Measurements from ENCODE around the gene ITGB5. TPM values are rescaled to one million over a fixed set of nuclear protein-coding genes. Genes with fewer than 3 reads are reported as not detected.

Gene ITGB5
- total RNA-seq, 6 experiments from 2014 or later = 61.3 to 125 (median 98.4) TPM

GRCh38 chr3:124774841-124775402, 112.2 kb downstream of the ITGB5 start:
- H3K36me3 ChIP-seq = peaks cover 0 to 6% (median 4%) of the 10 kb centered on the region in 4 donors
- H3K27ac ChIP-seq = no peak overlapping the region
- intact Hi-C loops (cut with DNase I) = no loop called here
- no peaks in the 10 kb centered on the region for H3K9me3 ChIP-seq
- peaks cover 0 to 12% (median 0%) of the 10 kb centered on the region in 4 donors for H3K4me1 ChIP-seq
- WGBS (ENCODE audit: insufficient coverage, low coverage, low lambda C conversion rate, missing lambda C conversion rate) = 58% methylated on average over 3 of the region's 7 CpGs
- no peaks in the 10 kb centered on the region for H3K27me3 ChIP-seq
- DNase-seq = no peak
- ATAC-seq = no peak
- TF ChIP-seq POLR2A (IDR thresholded peaks at IDR 0.05) = no peak
- TF ChIP-seq CTCF (IDR thresholded peaks at IDR 0.05) = no peak
- H3K4me3 ChIP-seq = no peak overlapping the region

DNA sequence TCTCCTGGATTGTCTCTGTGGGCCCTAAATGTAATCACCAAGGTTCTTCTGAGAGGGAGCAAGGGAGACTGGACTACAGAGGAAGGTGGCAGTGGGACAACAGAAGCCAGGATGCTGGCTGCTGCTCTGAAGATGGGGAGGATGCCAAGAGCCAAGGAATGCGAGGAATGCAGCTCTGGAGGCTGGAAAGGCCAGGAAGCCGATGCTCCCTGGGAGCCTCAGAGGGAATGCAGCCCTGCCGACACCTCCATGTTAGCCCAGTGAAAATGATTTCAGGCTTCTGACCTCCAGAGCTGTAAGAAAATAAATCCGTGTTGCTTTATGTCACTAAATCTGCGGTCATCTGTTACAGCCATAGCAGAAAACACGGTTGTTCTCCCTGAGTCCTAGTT, 112.8 kb downstream of the ITGB5 start:
- H3K9me3 ChIP-seq = no peaks in the 10 kb centered on the region
- no peak overlapping the region for H3K27ac ChIP-seq
- no peaks in the 10 kb centered on the region for H3K27me3 ChIP-seq
- no peak overlapping the region for H3K4me3 ChIP-seq
- WGBS (ENCODE audit: insufficient coverage, low coverage, low lambda C conversion rate, missing lambda C conversion rate) = 57% methylated on average over 6 of the region's 6 CpGs
- peaks cover 0 to 12% (median 0%) of the 10 kb centered on the region in 4 donors for H3K4me1 ChIP-seq
- TF ChIP-seq CTCF (IDR thresholded peaks at IDR 0.05) = no peak
- H3K36me3 ChIP-seq = peaks cover 0 to 6% (median 4%) of the 10 kb centered on the region in 4 donors
- DNase-seq = no peak
- ATAC-seq = peak in 3 of 4 donors; percentile 11 to 38 (median 20)
- intact Hi-C loops (cut with DNase I) = no loop called here

DNA sequence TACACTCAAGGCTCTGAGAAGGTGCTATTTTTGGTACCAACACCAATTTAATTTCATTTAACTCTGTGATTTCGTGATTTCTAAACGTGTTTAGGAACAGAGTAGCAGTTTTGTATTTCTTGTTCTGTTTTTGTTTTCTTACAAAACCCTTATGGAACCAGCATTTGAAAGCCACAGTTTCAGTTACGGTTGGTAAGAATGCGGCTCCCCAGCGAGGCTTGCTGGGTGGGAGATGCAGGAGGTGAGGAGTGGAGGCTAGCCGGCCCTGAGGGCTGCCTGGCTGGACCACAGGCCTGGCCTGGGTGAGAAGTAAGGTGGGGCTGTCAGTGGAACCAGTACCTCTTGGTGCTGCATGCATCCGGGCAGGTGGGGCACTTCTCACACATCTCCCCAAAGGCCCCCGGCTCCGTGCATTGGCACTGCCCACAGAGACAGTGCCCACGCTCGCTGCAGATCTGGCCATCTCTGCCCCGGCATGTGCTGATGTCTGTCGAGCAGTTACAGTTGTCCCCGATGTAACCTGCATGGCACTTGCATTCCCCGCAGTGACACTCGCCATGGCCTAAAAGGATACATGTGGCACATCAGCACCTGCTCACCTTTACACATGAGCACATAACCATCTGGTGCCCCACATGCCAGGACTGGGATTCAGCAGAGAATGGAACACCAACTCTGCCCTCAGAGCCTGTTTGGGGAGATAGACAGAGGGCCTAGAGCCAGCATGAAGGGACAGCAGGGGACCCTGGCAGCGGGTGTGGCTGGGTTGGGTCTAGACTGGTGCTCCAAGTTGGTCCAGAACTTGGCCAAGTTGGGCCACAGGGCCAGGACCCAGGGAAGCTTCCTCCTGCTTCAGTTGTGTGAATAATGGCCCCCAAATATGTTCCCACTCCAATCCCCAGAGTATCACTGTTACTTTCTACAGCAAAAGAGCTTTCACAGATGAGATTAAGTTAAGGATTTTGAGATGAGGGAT, 113.5 kb downstream of the ITGB5 start:
- H3K27ac ChIP-seq = no peak overlapping the region
- intact Hi-C loops (cut with DNase I) = no loop called here

More for the DNA sequence above, 113.5 kb downstream of the ITGB5 start:
- TF ChIP-seq POLR2A (IDR thresholded peaks at IDR 0.05) = no peak
- no peak for TF ChIP-seq CTCF (IDR thresholded peaks at IDR 0.05)
- Histone ChIP-seq H3K4me1 (peaks cover 0 to 12% (median 0%) of the 10 kb centered on the region in 4 donors), H3K36me3 (peaks cover 1 to 11% (median 7%) of the 10 kb centered on the region in 4 donors), H3K27me3 (no peaks in the 10 kb centered on the region), H3K9me3 (no peaks in the 10 kb centered on the region), H3K4me3 (no peak overlapping the region)
- DNase-seq = no peak
- ATAC-seq = no peak
- 82% methylated on average over 9 of the region's 17 CpGs for WGBS (ENCODE audit: insufficient coverage, low coverage, low lambda C conversion rate, missing lambda C conversion rate)

Data from right lobe of liver (tissue), 6 donors.